22Rv1 (cell line): Measurements from ENCODE around the gene ZNF423.

Source experiments
- ZFX ChIP-seq: fragments of 450-650 bp; IDR thresholded peaks from 2 replicates; pipeline ENCODE4 v1.6.1; 2017; ENCODE audit warnings: antibody characterized with exemption, borderline replicate concordance
- TF ChIP-seq, protein P1 (sequence below): fragments of 450-650 bp; IDR thresholded peaks from 2 replicates; pipeline ENCODE4 v1.5.1; 2017; ENCODE audit warnings: mild to moderate bottlenecking

DNA sequence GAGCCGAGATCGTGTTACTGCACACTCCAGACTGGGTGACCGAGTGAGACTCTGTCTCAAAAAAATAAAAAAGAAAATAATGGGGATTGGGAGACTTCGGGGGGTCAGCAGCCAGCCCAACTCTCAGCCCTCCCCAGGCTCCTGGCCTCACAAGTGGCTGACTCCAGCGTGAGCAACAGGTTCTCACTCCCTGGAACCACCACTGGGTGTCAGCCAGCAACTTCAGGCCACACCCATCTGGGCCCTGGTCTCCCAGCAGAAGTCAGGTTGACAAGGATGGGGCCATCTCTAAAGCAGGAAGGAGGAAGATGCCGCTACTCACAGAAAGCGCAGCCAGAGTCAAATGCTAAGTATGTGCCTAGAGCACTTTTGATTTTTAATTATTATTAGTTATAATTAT lies 342.9 kb downstream of the ZNF423 start:
- TF ChIP-seq ZFX, result no peak
- TF ChIP-seq, protein P1, sequence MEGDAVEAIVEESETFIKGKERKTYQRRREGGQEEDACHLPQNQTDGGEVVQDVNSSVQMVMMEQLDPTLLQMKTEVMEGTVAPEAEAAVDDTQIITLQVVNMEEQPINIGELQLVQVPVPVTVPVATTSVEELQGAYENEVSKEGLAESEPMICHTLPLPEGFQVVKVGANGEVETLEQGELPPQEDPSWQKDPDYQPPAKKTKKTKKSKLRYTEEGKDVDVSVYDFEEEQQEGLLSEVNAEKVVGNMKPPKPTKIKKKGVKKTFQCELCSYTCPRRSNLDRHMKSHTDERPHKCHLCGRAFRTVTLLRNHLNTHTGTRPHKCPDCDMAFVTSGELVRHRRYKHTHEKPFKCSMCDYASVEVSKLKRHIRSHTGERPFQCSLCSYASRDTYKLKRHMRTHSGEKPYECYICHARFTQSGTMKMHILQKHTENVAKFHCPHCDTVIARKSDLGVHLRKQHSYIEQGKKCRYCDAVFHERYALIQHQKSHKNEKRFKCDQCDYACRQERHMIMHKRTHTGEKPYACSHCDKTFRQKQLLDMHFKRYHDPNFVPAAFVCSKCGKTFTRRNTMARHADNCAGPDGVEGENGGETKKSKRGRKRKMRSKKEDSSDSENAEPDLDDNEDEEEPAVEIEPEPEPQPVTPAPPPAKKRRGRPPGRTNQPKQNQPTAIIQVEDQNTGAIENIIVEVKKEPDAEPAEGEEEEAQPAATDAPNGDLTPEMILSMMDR, result no peak; the same call in 1 of the 2 replicates
